NB4 (cell line): ENCODE data around the gene METTL24.

Experiments used
- DNase-seq: peaks from one replicate; pipeline ENCODE4 v3.0.0; 2010; ENCODE audit warnings: low read depth
- H3K4me3 ChIP-seq: one replicate; pipeline ENCODE4 v1.5.1; 2011; ENCODE audit warnings: mild to moderate bottlenecking, low read depth, low read length, moderate library complexity
- CTCF ChIP-seq: IDR thresholded peaks from one replicate; pipeline ENCODE4 v1.5.1; 2012; ENCODE audit warnings: low read depth, low read length
- MAX ChIP-seq: IDR thresholded peaks from 2 replicates; pipeline ENCODE4 v1.6.1; 2011; ENCODE audit warnings: low read depth, low read length
- MYC ChIP-seq: IDR thresholded peaks from 2 replicates; pipeline ENCODE4 v1.6.1; 2011; ENCODE audit warnings: low read depth, low read length
- POLR2A ChIP-seq: IDR thresholded peaks from 2 replicates; pipeline ENCODE4 v1.6.1; 2011; ENCODE audit warnings: mild to moderate bottlenecking; ENCODE audit not compliant: insufficient read length; ENCODE audit errors: extremely low read depth

The METTL24 gene

GRCh38 chr6:110198561-110198960, 159.6 kb downstream of the METTL24 start:
- no peak overlapping the region for H3K4me3 ChIP-seq
- TF ChIP-seq CTCF: no peak
- no peak for TF ChIP-seq MYC
- no peak for TF ChIP-seq MAX
- no peak for TF ChIP-seq POLR2A
- no peak for DNase-seq

- no peak for DNase-seq
- H3K4me3 ChIP-seq: no peak overlapping the region
- no peak for TF ChIP-seq MYC
- no peak for TF ChIP-seq POLR2A
- TF ChIP-seq CTCF: no peak
- no peak for TF ChIP-seq MAX
Measured at GRCh38 chr6:110196874-110197273, 161.3 kb downstream of the METTL24 start.

- no peak overlapping the region for H3K4me3 ChIP-seq
- no peak for TF ChIP-seq CTCF
- no peak for TF ChIP-seq MAX
- no peak for TF ChIP-seq MYC
- no peak for TF ChIP-seq POLR2A
- no peak for DNase-seq
Measured at GRCh38 chr6:110195639-110196038, 162.5 kb downstream of the METTL24 start.
